LHCN-M2 (cell line): ENCODE data around the gene USH1G. TPM values are rescaled to one million over a fixed set of nuclear protein-coding genes. Genes with fewer than 3 reads are reported as not detected.
"Not testable (repeated sequence)": the region's sequence is repeated elsewhere in the genome, so short reads cannot be mapped to it uniquely, and the experiment has no call there.

Experiments
- DNase-seq: peaks from one replicate; pipeline ENCODE4 v3.0.0-alpha.2; 2012; ENCODE audit warnings: low read depth
- polyA plus RNA-seq: library from polyadenylated mRNA; unstranded; fragments of >200 nt; gene quantifications from one replicate; pipeline ENCODE4 v1.2.1, GENCODE V29; 2012; ENCODE audit warnings: missing spikeins
- total RNA-seq: library from RNA; depleted of rRNA; stranded (reverse); fragments of >200 nt; gene quantifications from 2 replicates; pipeline ENCODE4 v1.2.3, GENCODE V29; 2014; rRNA removed

USH1G gene
- total RNA-seq = not detected in 2 replicates
- polyA plus RNA-seq = not detected

- no peak for DNase-seq
Measured at GRCh38 chr17:74922694-74923537, at the start of gene USH1G. TSS of gene USH1G (minus strand) at chr17:74923255. CDS start at chr17:74923073, 182 bp downstream.

GRCh38 chr17:74972107-74972972, 49.3 kb upstream of the USH1G start, which contains the start of gene HID1:
TSS of gene HID1 (minus strand) at chr17:74972759. CDS start at chr17:74972656, 103 bp downstream.
- no peak for DNase-seq

GRCh38 chr17:74971842-74972106, 48.7 kb upstream of the USH1G start:
- no peak for DNase-seq

- no peak for DNase-seq
Measured at GRCh38 chr17:74971069-74971841, 48.2 kb upstream of the USH1G start.

GRCh38 chr17:74970395-74970794, 47.3 kb upstream of the USH1G start:
- no peak for DNase-seq

- DNase-seq = not testable (repeated sequence)
Measured at GRCh38 chr17:74969501-74969900, 46.4 kb upstream of the USH1G start.

GRCh38 chr17:74968361-74968780, 45.3 kb upstream of the USH1G start:
- DNase-seq = no peak

- no peak for DNase-seq
Measured at GRCh38 chr17:74964988-74965622, 42.0 kb upstream of the USH1G start.

GRCh38 chr17:74964246-74964761, 41.2 kb upstream of the USH1G start:
- no peak for DNase-seq

GRCh38 chr17:74963656-74964055, 40.6 kb upstream of the USH1G start:
- no peak for DNase-seq

GRCh38 chr17:74962622-74963394, 39.8 kb upstream of the USH1G start:
- no peak for DNase-seq

- DNase-seq = peak; percentile 75
Measured at GRCh38 chr17:74961657-74962350, 38.7 kb upstream of the USH1G start.

- DNase-seq = no peak
Measured at GRCh38 chr17:74960570-74961342, 37.7 kb upstream of the USH1G start.

GRCh38 chr17:74959826-74960515, 36.9 kb upstream of the USH1G start:
- DNase-seq = peak; percentile 24

GRCh38 chr17:74957935-74958740, 35.1 kb upstream of the USH1G start:
- peak; percentile 19 for DNase-seq

- DNase-seq = no peak
Measured at GRCh38 chr17:74956093-74956492, 33.0 kb upstream of the USH1G start.
